Fibroblast of lung (primary cell): ENCODE data around the gene ETV6. TPM values are rescaled to one million over a fixed set of nuclear protein-coding genes. Genes with fewer than 3 reads are reported as not detected.

Experiments used
- DNase-seq, 2 donors: peaks; one replicate each; pipeline versions ENCODE4 v3.0.0 to v3.0.0-alpha.2; 2010; ENCODE audit warnings: low read depth in 2 of 2
- H2AFZ ChIP-seq: 2 replicates; pipeline ENCODE4 v1.5.1; 2012; ENCODE audit warnings: low read length, control low read depth, inconsistent platforms
- H3K27ac ChIP-seq: 2 replicates; pipeline ENCODE4 v1.5.1; 2011; ENCODE audit warnings: low read length, control low read depth; ENCODE audit not compliant: insufficient read depth
- H3K27me3 ChIP-seq: 2 replicates; pipeline ENCODE4 v1.5.1; 2011; ENCODE audit warnings: mild to moderate bottlenecking, low read length; ENCODE audit not compliant: control insufficient read depth, insufficient read depth
- H3K36me3 ChIP-seq: 2 replicates; pipeline ENCODE4 v1.5.1; 2011; ENCODE audit warnings: low read length; ENCODE audit not compliant: control insufficient read depth, insufficient read depth
- H3K4me1 ChIP-seq: 2 replicates; pipeline ENCODE4 v1.5.1; 2011; ENCODE audit warnings: low read length; ENCODE audit not compliant: control insufficient read depth, insufficient read depth; ENCODE audit errors: extremely low read depth
- H3K4me2 ChIP-seq: 2 replicates; pipeline ENCODE4 v1.5.1; 2011; ENCODE audit warnings: low read length, control low read depth; ENCODE audit not compliant: insufficient read depth; ENCODE audit errors: extremely low read depth
- H3K4me3 ChIP-seq, 4 experiments: fragments of 200-600 bp in 1 of 4; sonication (generic) in 1 of 4; replicated peaks in 1 of 4; 2 replicates each; pipeline ENCODE4 v1.5.1; 2011 to 2016; ENCODE audit warnings: low read length in 4 of 4, low read depth in 3 of 4, mild to moderate bottlenecking in 3 of 4, control low read depth in 2 of 4, inconsistent platforms in 1 of 4, mixed read lengths in 1 of 4; ENCODE audit not compliant: insufficient read depth in 1 of 4; ENCODE audit errors: control extremely low read depth in 1 of 4
- H3K79me2 ChIP-seq: 2 replicates; pipeline ENCODE4 v1.5.1; 2012; ENCODE audit warnings: mild to moderate bottlenecking, low read length, inconsistent platforms; ENCODE audit not compliant: control insufficient read depth, insufficient read depth
- H3K9ac ChIP-seq: 2 replicates; pipeline ENCODE4 v1.5.1; 2011; ENCODE audit warnings: mild to moderate bottlenecking, low read length, control low read depth; ENCODE audit not compliant: insufficient read depth
- H3K9me3 ChIP-seq: 2 replicates; pipeline ENCODE4 v1.5.1; 2012; ENCODE audit warnings: low read depth, low read length; ENCODE audit not compliant: control insufficient read depth, insufficient read depth
- H4K20me1 ChIP-seq: 2 replicates; pipeline ENCODE4 v1.5.1; 2011; ENCODE audit warnings: low read length; ENCODE audit not compliant: control insufficient read depth, insufficient read depth; ENCODE audit errors: extremely low read depth
- EZH2 ChIP-seq: IDR thresholded peaks from 2 replicates; pipeline ENCODE4 v1.5.1; 2012; ENCODE audit warnings: low read length, control low read depth, mild to moderate bottlenecking; ENCODE audit errors: missing control alignments
- polyA plus RNA-seq, 2 donors: library from polyadenylated mRNA; depleted of rRNA in 1 of 2; stranded (reverse) in 1 of 2; unstranded in 1 of 2; fragments of >200 nt; gene quantifications; 2 replicates each; pipeline ENCODE4 v1.2.1, GENCODE V29; 2011 to 2012; ENCODE audit warnings: missing spikeins in 1 of 2
- total RNA-seq: library from RNA; depleted of rRNA; stranded (reverse); fragments of >200 nt; gene quantifications from 2 replicates; pipeline ENCODE4 v1.2.1, GENCODE V29; 2014
- TF ChIP-seq, protein P1 (sequence below), 2 donors: IDR thresholded peaks in 1 of 2; conservative IDR thresholded peaks in 1 of 2; 1 replicate in 1 of 2; 2 replicates in 1 of 2; pipeline ENCODE4 v1.5.1; 2011 to 2012; ENCODE audit warnings: low read length in 2 of 2, control low read depth in 1 of 2, inconsistent platforms in 1 of 2, low read depth in 1 of 2, mild to moderate bottlenecking in 1 of 2

Gene ETV6
- total and polyA plus RNA-seq, 2 donors (not counting 1 experiment from before 2014, with no cell fraction given) = 4.3 to 8.9 TPM

DNA sequence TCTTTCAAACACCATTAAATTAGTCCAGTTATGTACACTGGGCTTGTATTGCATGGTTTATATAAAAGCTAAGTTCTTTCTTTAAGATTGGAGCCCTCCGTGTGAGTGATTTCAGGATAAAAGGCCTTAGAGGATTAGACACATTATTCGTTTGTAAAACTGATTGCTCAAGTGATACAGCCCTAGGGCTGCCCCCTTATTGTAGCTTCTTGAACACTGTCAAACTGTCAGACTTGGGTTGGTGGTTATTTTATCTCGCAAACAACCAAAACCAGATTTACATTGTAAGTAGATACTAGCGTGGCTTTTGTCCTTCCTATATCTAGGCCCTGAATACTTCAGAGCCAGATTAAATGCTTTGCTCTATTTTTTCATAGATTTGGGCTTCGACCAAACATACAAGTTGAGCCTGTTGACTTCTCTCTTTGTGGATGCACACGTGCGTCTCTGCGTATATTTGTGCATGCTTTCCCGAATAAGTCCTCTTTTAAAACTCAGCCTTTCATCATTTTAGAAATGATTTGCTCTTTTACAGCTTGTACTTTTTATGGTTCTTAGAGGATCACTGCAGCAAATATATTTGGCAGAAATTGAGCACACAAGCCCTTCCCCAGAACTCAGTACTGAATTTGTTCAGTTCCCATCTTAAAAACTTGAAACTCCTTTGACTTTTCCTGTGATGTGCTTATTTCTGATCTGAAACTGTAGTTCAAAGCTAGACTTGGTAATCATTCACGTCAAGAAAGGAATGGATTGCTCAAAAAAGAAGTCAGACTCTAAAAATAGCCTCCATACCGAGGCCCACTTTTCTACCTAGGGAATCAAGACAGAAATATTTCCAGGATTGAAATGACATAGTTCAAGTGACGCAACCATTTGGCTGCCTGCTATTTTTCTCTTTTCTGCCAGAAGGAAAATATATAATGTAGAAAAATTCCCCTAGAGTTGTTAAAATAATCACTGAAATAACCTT is 129.5 kb downstream of the ETV6 start:
- H3K27me3 ChIP-seq = no peaks in the 10 kb centered on the region
- no peaks in the 10 kb centered on the region for H3K4me1 ChIP-seq
- H3K9me3 ChIP-seq = no peaks in the 10 kb centered on the region
- H3K36me3 ChIP-seq = no peaks in the 10 kb centered on the region
- H4K20me1 ChIP-seq = no peaks in the 10 kb centered on the region
- TF ChIP-seq EZH2 = no peak
- TF ChIP-seq, protein P1, sequence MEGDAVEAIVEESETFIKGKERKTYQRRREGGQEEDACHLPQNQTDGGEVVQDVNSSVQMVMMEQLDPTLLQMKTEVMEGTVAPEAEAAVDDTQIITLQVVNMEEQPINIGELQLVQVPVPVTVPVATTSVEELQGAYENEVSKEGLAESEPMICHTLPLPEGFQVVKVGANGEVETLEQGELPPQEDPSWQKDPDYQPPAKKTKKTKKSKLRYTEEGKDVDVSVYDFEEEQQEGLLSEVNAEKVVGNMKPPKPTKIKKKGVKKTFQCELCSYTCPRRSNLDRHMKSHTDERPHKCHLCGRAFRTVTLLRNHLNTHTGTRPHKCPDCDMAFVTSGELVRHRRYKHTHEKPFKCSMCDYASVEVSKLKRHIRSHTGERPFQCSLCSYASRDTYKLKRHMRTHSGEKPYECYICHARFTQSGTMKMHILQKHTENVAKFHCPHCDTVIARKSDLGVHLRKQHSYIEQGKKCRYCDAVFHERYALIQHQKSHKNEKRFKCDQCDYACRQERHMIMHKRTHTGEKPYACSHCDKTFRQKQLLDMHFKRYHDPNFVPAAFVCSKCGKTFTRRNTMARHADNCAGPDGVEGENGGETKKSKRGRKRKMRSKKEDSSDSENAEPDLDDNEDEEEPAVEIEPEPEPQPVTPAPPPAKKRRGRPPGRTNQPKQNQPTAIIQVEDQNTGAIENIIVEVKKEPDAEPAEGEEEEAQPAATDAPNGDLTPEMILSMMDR (conservative IDR thresholded peaks at IDR 0.05 in 1 of 2, IDR thresholded peaks at IDR 0.05 in 1 of 2; ENCODE audit: low read depth in 1 of 2, low read length in 2 of 2) = no peak
- H3K27ac ChIP-seq = no peak overlapping the region
- H3K4me2 ChIP-seq = no peak overlapping the region
- H3K9ac ChIP-seq = no peak overlapping the region
- H3K4me3 ChIP-seq = no peak overlapping the region
- H2AFZ ChIP-seq = no peak overlapping the region
- H3K79me2 ChIP-seq = no peaks in the 10 kb centered on the region
- peak; percentile 47 to 86 for DNase-seq

DNA sequence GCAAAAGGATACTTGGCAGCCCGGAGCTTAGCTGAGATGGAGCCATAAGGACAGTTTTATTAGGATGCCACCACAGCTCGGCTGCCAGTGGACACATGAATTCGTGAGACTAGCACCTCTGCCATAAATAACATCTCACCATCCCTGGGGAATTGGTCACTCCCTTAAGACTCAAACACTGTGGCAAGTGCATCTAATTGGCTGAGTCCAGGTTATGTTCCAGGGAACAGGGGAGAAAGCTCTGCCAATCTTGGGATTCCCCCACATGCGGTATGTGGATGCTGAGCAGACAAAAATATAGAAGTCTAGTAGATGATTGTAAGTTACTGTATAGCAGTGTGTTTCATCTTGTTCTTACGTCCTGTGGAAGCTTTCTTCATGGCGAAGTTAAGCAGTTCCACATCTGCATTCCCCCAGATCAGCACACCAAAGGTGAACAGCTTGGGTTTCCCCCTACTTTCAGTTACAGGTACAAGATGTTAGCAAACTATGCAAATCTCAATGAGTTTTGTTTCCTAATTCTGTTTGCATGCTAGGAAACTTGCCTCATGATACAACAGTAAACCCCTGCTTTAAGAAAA is 131.1 kb downstream of the ETV6 start:
- H3K79me2 ChIP-seq = no peaks in the 10 kb centered on the region
- H3K27me3 ChIP-seq = no peaks in the 10 kb centered on the region
- no peaks in the 10 kb centered on the region for H3K9me3 ChIP-seq
- no peak overlapping the region for H3K9ac ChIP-seq
- H3K4me2 ChIP-seq = no peak overlapping the region
- no peak overlapping the region for H3K27ac ChIP-seq
- H2AFZ ChIP-seq = no peak overlapping the region
- H3K4me3 ChIP-seq = no peak overlapping the region
- no peaks in the 10 kb centered on the region for H3K4me1 ChIP-seq
- TF ChIP-seq EZH2 = no peak
- TF ChIP-seq, protein P1 (conservative IDR thresholded peaks at IDR 0.05 in 1 of 2, IDR thresholded peaks at IDR 0.05 in 1 of 2; ENCODE audit: low read depth in 1 of 2, low read length in 2 of 2) = no peak
- H4K20me1 ChIP-seq = no peaks in the 10 kb centered on the region
- no peaks in the 10 kb centered on the region for H3K36me3 ChIP-seq
- DNase-seq = no peak

DNA sequence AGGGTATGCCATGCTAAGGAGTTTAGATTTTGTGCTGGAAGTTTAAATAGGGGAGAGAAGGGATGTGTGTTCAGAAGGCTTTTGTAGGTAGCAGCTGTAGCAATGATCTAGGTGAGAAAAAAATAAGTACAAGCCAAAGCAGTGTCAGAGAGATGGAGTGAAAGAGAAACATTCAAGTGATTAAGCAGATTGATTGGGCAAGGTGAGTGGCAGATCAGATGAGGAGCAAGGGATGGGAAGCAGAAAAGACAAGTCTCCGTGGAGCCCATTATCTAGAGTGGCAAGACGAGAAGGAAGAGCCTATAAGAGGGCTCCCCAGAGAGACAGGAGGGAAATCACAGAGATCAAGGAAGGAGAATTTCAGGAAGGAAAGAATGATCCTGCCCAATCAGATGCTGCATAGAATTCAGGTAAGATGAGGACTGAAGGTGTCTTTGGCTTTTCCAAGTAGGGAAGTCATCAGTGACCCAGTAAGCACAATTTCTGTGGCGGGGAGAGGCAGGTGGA is 133.5 kb downstream of the ETV6 start:
- TF ChIP-seq EZH2 = no peak
- TF ChIP-seq, protein P1 (conservative IDR thresholded peaks at IDR 0.05 in 1 of 2, IDR thresholded peaks at IDR 0.05 in 1 of 2; ENCODE audit: low read depth in 1 of 2, low read length in 2 of 2) = no peak
- H3K9ac ChIP-seq = no peak overlapping the region
- no peak overlapping the region for H3K4me2 ChIP-seq
- H3K79me2 ChIP-seq = no peaks in the 10 kb centered on the region
- H3K9me3 ChIP-seq = no peaks in the 10 kb centered on the region
- no peak for DNase-seq
- H3K27me3 ChIP-seq = no peaks in the 10 kb centered on the region
- no peak overlapping the region for H3K4me3 ChIP-seq
- H3K36me3 ChIP-seq = no peaks in the 10 kb centered on the region
- no peaks in the 10 kb centered on the region for H4K20me1 ChIP-seq
- H2AFZ ChIP-seq = no peak overlapping the region
- no peak overlapping the region for H3K27ac ChIP-seq
- no peaks in the 10 kb centered on the region for H3K4me1 ChIP-seq
